ENCODE data around the gene FABP6.

DNA sequence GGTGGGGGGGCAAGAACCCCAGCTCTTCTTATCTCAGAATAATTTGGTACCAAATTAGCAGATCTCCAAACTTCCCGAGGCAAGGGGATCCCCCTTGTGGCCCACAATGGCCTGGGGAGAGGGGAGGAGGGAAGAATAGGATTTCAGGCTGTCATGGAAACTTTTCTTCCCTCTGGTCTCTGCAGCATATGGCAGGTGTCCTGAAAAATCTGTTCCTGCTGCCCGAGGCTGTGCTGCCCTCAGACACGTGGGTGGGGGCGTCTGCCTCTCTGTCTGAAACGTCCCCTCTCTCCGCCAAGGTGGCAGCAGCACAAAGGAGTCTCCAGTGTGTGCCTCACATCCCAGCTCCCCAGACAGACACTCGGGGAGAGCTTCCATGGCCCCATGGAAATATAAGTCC lies 49.0 kb downstream of the FABP6 start:
- TF ChIP-seq, protein P1, sequence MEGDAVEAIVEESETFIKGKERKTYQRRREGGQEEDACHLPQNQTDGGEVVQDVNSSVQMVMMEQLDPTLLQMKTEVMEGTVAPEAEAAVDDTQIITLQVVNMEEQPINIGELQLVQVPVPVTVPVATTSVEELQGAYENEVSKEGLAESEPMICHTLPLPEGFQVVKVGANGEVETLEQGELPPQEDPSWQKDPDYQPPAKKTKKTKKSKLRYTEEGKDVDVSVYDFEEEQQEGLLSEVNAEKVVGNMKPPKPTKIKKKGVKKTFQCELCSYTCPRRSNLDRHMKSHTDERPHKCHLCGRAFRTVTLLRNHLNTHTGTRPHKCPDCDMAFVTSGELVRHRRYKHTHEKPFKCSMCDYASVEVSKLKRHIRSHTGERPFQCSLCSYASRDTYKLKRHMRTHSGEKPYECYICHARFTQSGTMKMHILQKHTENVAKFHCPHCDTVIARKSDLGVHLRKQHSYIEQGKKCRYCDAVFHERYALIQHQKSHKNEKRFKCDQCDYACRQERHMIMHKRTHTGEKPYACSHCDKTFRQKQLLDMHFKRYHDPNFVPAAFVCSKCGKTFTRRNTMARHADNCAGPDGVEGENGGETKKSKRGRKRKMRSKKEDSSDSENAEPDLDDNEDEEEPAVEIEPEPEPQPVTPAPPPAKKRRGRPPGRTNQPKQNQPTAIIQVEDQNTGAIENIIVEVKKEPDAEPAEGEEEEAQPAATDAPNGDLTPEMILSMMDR (IDR thresholded peaks at IDR 0.05): no peak
- TF ChIP-seq POLR2A (IDR thresholded peaks at IDR 0.05) (no peak), POLR2AphosphoS5 (IDR thresholded peaks at IDR 0.05) (no peak)
